ENCODE measurements around the gene PIGB. TPM values are rescaled to one million over a fixed set of nuclear protein-coding genes. Genes with fewer than 3 reads are reported as not detected.

Gene PIGB
- total and polyA plus RNA-seq, 2 of the 13 experiments (the other 11 are each of a cell fraction or from before 2014, with no cell fraction given), result 14.5 to 19.1 TPM

GRCh38 chr15:55289746-55290527, 29.1 kb upstream of the PIGB start, which contains the start of gene RAB27A (continued):
- no peak for TF ChIP-seq REPIN1 (CRISPR knock-in tag; IDR thresholded peaks at IDR 0.05; ENCODE audit: borderline replicate concordance, low read depth)
- peak; percentile 41; the same call in 1 of the 2 replicates for TF ChIP-seq ZNF788 (CRISPR knock-in tag; IDR thresholded peaks at IDR 0.05; ENCODE audit: borderline replicate concordance)
- TF ChIP-seq ZBTB20 (CRISPR knock-in tag; IDR thresholded peaks at IDR 0.05; ENCODE audit: borderline replicate concordance, low read depth), result no peak
- no peak for TF ChIP-seq ZNF614 (CRISPR knock-in tag; IDR thresholded peaks at IDR 0.05; ENCODE audit: borderline replicate concordance)
- TF ChIP-seq KMT2A (CRISPR knock-in tag; IDR thresholded peaks at IDR 0.05), result 0 out of 2 replicates have a peak, but pooled peaks have one; percentile 4
- TF ChIP-seq KAT8 (CRISPR knock-in tag; IDR thresholded peaks at IDR 0.05), result peak; percentile 39; the same call in 1 of the 2 replicates
- no peak for TF ChIP-seq ZNF879 (CRISPR knock-in tag; IDR thresholded peaks at IDR 0.05)
- TF ChIP-seq ZNF615 (CRISPR knock-in tag; IDR thresholded peaks at IDR 0.05; ENCODE audit: borderline replicate concordance), result no peak
- TF ChIP-seq ZNF224 (CRISPR knock-in tag; IDR thresholded peaks at IDR 0.05), result 0 out of 2 replicates have a peak, but pooled peaks have one; percentile 46
- TF ChIP-seq SIN3A (IDR thresholded peaks at IDR 0.05; ENCODE audit: borderline replicate concordance, low read depth, low read length), result peak; percentile 9; the same call in 1 of the 2 replicates
- no peak; the same call in 1 of the 2 replicates for TF ChIP-seq NCOR1 (IDR thresholded peaks at IDR 0.05; ENCODE audit: borderline replicate concordance, low read length)
- TF ChIP-seq PRPF4 (IDR thresholded peaks at IDR 0.05; ENCODE audit: low read depth, low read length, poor library complexity, severe bottlenecking), result no peak
- no peak; the same call in 1 of the 2 replicates for TF ChIP-seq ZNF225 (CRISPR knock-in tag; IDR thresholded peaks at IDR 0.05)
- no peak for TF ChIP-seq ZNF83 (CRISPR knock-in tag; IDR thresholded peaks at IDR 0.05; ENCODE audit: borderline replicate concordance)
- TF ChIP-seq DR1 (CRISPR knock-in tag; IDR thresholded peaks at IDR 0.05), result no peak
- no peak for TF ChIP-seq MAFF (IDR thresholded peaks at IDR 0.05; ENCODE audit: low read depth, low read length)
- no peak for TF ChIP-seq ZNF331 (CRISPR knock-in tag; IDR thresholded peaks at IDR 0.05)
- no peak for TF ChIP-seq RCOR2 (CRISPR knock-in tag; IDR thresholded peaks at IDR 0.05)
- TF ChIP-seq KLF11 (CRISPR knock-in tag; IDR thresholded peaks at IDR 0.05), result no peak
- peak; percentile 30; the same call in 1 of the 2 replicates for TF ChIP-seq ATF7-NPFF (CRISPR knock-in tag; IDR thresholded peaks at IDR 0.05; ENCODE audit: low read depth)
- TF ChIP-seq, protein P1, sequence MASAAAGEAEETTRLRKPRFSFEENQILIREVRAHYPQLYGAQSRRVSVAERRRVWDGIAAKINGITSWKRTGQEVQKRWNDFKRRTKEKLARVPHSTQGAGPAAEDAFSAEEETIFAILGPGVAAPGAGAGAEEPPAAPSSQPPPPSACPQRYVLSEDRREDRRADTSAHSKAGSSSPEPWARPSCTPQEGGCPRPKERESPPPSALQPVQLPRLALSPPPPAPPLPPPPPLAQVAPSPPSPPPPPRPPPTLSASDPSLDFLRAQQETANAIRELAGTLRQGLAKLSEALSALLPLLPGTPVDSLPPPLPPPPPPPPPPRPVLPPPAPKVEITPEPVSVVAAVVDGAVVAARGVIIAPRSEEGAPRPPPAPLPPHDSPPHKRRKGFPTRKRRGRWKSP (CRISPR knock-in tag; IDR thresholded peaks at IDR 0.05), result peak; percentile 45; the same call in 1 of the 2 replicates
- TF ChIP-seq ZNF362 (CRISPR knock-in tag; IDR thresholded peaks at IDR 0.05; ENCODE audit: borderline replicate concordance), result no peak
- TF ChIP-seq BCLAF1 (IDR thresholded peaks at IDR 0.05), result no peak
- TF ChIP-seq ZNF430 (CRISPR knock-in tag; IDR thresholded peaks at IDR 0.05), result peak; percentile 74; the same call in 1 of the 2 replicates
- TF ChIP-seq MYC (CRISPR knock-in tag; IDR thresholded peaks at IDR 0.05; ENCODE audit: borderline replicate concordance), result no peak

All from HepG2 (cell line).